Measurements from ENCODE around the gene PLEKHH1.
A peak's percentile ranks its signal among the peaks of the same experiment; 100 is the strongest.

Gene PLEKHH1

DNA sequence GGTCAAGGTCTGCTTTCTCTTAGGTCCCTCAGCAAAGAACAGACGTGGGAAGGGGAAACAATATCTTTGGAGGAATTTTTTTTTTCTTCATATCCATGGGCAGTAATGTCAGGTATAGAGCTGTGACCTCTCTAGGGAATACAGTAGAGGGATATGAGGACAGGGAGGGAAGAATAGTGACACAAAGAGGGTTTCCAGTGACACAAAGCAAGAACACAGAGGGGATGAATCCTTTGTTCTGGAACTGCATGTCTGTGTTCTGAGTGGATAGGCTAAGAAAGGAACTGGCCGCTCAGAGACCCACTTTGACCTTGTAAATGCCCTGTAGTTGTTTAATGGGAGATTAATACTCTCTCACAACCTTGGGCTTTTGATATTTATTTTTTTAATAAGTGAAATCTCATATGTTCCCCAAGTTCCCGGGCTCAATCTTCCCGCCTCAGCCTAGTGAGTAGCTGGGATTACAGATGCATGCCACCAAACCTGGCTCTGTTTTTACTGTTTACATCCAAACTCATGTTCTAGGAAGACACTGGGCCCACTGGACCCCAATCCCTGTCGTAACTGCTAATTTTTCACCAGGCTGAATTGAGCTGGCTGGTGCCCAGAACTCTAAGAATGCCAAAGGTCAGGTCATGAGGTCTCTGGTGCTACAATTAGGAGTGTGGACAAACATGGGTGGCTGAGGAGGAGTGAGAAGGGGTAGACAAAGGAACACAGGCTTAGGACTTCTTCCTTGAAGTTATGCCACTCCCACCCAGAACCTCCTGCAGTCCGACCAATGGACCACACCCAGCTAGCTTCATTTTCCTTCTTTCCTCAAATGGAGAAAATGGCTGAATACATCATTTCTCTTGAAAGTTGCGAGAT lies 9.1 kb upstream of the PLEKHH1 start:
- in situ Hi-C loops (cut with HindIII; ENCODE audit: low pct_ligation_motif_present, low sequenced_read_pairs): no loop called here
- Histone ChIP-seq H3K4me3 (ENCODE audit: low read depth, low read length) (no peak overlapping the region), H3K27ac (no peak overlapping the region), H3K27me3 (replicated peaks) (peaks cover 30% of the 10 kb centered on the region), H3K36me3 (replicated peaks) (no peaks in the 10 kb centered on the region)
- TF ChIP-seq CTCF (IDR thresholded peaks at IDR 0.05; ENCODE audit: low read depth, low read length, missing control alignments): no peak
- no peak for DNase-seq

GRCh38 chr14:67524634-67524963 lies 8.5 kb upstream of the PLEKHH1 start:
- no peak for TF ChIP-seq CTCF (IDR thresholded peaks at IDR 0.05; ENCODE audit: low read depth, low read length, missing control alignments)
- H3K27me3 ChIP-seq (replicated peaks): peaks cover 28% of the 10 kb centered on the region
- no peaks in the 10 kb centered on the region for H3K36me3 ChIP-seq (replicated peaks)
- H3K27ac ChIP-seq: no peak overlapping the region
- no peak overlapping the region for H3K4me3 ChIP-seq (ENCODE audit: low read depth, low read length)
- peak; percentile 16 for DNase-seq
- in situ Hi-C loops (cut with HindIII; ENCODE audit: low pct_ligation_motif_present, low sequenced_read_pairs): no loop called here

GRCh38 chr14:67525389-67525788 lies 7.7 kb upstream of the PLEKHH1 start:
- no peak for DNase-seq
- peaks cover 29% of the 10 kb centered on the region for H3K27me3 ChIP-seq (replicated peaks)
- H3K36me3 ChIP-seq (replicated peaks): no peaks in the 10 kb centered on the region
- no peak overlapping the region for H3K4me3 ChIP-seq (ENCODE audit: low read depth, low read length)
- TF ChIP-seq CTCF (IDR thresholded peaks at IDR 0.05; ENCODE audit: low read depth, low read length, missing control alignments): no peak
- in situ Hi-C loops (cut with HindIII; ENCODE audit: low pct_ligation_motif_present, low sequenced_read_pairs): no loop called here
- H3K27ac ChIP-seq: no peak overlapping the region

- H3K27me3 ChIP-seq (replicated peaks): peaks cover 26% of the 10 kb centered on the region
- TF ChIP-seq CTCF (IDR thresholded peaks at IDR 0.05; ENCODE audit: low read depth, low read length, missing control alignments): no peak
- H3K36me3 ChIP-seq (replicated peaks): no peaks in the 10 kb centered on the region
- no peak overlapping the region for H3K4me3 ChIP-seq (ENCODE audit: low read depth, low read length)
- DNase-seq: no peak
- H3K27ac ChIP-seq: no peak overlapping the region
- in situ Hi-C loops (cut with HindIII; ENCODE audit: low pct_ligation_motif_present, low sequenced_read_pairs): no loop called here
Observed at GRCh38 chr14:67526181-67526580, 6.9 kb upstream of the PLEKHH1 start.

GRCh38 chr14:67526676-67527459 lies 6.2 kb upstream of the PLEKHH1 start:
- peak; percentile 39 for DNase-seq
- in situ Hi-C loops (cut with HindIII; ENCODE audit: low pct_ligation_motif_present, low sequenced_read_pairs): no loop called here
- Histone ChIP-seq H3K27me3 (replicated peaks) (peaks cover 22% of the 10 kb centered on the region), H3K36me3 (replicated peaks) (no peaks in the 10 kb centered on the region), H3K27ac (no peak overlapping the region), H3K4me3 (ENCODE audit: low read depth, low read length) (no peak overlapping the region)
- TF ChIP-seq CTCF (IDR thresholded peaks at IDR 0.05; ENCODE audit: low read depth, low read length, missing control alignments): peak; percentile 83

Data from brain microvascular endothelial cell (primary cell).